Endothelial cell of umbilical vein (primary cell): ENCODE data around the gene FADS2. TPM values are rescaled to one million over a fixed set of nuclear protein-coding genes. Genes with fewer than 3 reads are reported as not detected.

Source experiments
- BruUV-seq: library from RNA; stranded (reverse); fragments of 400-500 nt; replicated peaks from 2 replicates; lab custom pipeline; 2021; lab: Mats Ljungman, UMichigan
- CTCF ChIA-PET: fragments of 300-600, 350-600 bp; sonication (Branson Sonifier 250); formaldehyde crosslinking; loops from one replicate; lab custom pipeline; 2021; ENCODE audit warnings: antibody characterized with exemption, inconsistent platforms; lab: Charles Lee
- POLR2A ChIA-PET: fragments of 300-600, 350-600 bp; sonication (Branson Sonifier 250); formaldehyde crosslinking; loops from one replicate; lab custom pipeline; 2021; ENCODE audit warnings: antibody characterized with exemption, inconsistent platforms; lab: Charles Lee
- DNase-seq: peaks from one replicate; pipeline ENCODE4 v3.0.0-alpha.2; 2011; ENCODE audit warnings: low read depth, low spot score
- FAIRE-seq: peaks from 2 replicates; lab custom pipeline; 2011; peaks lifted over from hg19 to GRCh38; lab: Jason Lieb, UNC
- H2AFZ ChIP-seq: 2 replicates; pipeline ENCODE4 v1.6.0; 2012; ENCODE audit warnings: low read depth, low read length, control low read depth, inconsistent platforms
- H3K27ac ChIP-seq: 2 replicates; pipeline ENCODE4 v1.5.1; 2011; ENCODE audit warnings: low read depth, mild to moderate bottlenecking, control low read depth, low read length, moderate library complexity; ENCODE audit not compliant: insufficient read depth
- H3K27me3 ChIP-seq, 2 experiments: 2 replicates each; pipeline versions ENCODE4 v1.6.0 to v1.6.1; 2011; ENCODE audit warnings: low read length in 2 of 2, mixed read lengths in 1 of 2; ENCODE audit not compliant: control insufficient read depth in 2 of 2, insufficient read depth in 2 of 2
- H3K36me3 ChIP-seq, 2 experiments: 2 replicates in 1 of 2; 3 replicates in 1 of 2; pipeline ENCODE4 v1.5.1; 2011; ENCODE audit warnings: low read length in 2 of 2, mild to moderate bottlenecking in 1 of 2, moderate library complexity in 1 of 2; ENCODE audit not compliant: control insufficient read depth in 2 of 2, insufficient read depth in 2 of 2; ENCODE audit errors: extremely low read depth in 1 of 2
- H3K4me1 ChIP-seq: 3 replicates; pipeline ENCODE4 v1.5.1; 2011; ENCODE audit warnings: mild to moderate bottlenecking, low read length; ENCODE audit not compliant: control insufficient read depth, insufficient read depth; ENCODE audit errors: extremely low read depth
- H3K4me2 ChIP-seq: 2 replicates; pipeline ENCODE4 v1.6.1; 2011; ENCODE audit warnings: low read length, control low read depth, mixed read lengths; ENCODE audit not compliant: insufficient read depth
- H3K4me3 ChIP-seq, 3 experiments: fragments of 200-600 bp in 1 of 3; sonication (generic), shearing (Covaris generic) in 1 of 3; replicated peaks in 1 of 3; 2 replicates each; pipeline ENCODE4 v1.5.1; 2011 to 2016; ENCODE audit warnings: control low read depth in 3 of 3, low read length in 3 of 3, mild to moderate bottlenecking in 2 of 3, inconsistent platforms in 1 of 3, low read depth in 1 of 3, moderate library complexity in 1 of 3; ENCODE audit not compliant: insufficient read depth in 1 of 3
- H3K79me2 ChIP-seq: 2 replicates; pipeline ENCODE4 v1.6.0; 2012; ENCODE audit warnings: low read length, inconsistent platforms; ENCODE audit not compliant: control insufficient read depth, insufficient read depth
- H3K9ac ChIP-seq: replicated peaks from 2 replicates; pipeline ENCODE3; 2011; ENCODE audit warnings: low read length, control low read depth; ENCODE audit not compliant: insufficient read depth; ENCODE audit errors: extremely low read depth
- H3K9me1 ChIP-seq: replicated peaks from 3 replicates; pipeline ENCODE4 v1.6.0; 2011; ENCODE audit warnings: mild to moderate bottlenecking, low read length; ENCODE audit not compliant: control insufficient read depth, insufficient read depth; ENCODE audit errors: extremely low read depth
- H3K9me3 ChIP-seq: replicated peaks from 2 replicates; pipeline ENCODE4 v1.5.1; 2012; ENCODE audit warnings: low read length, inconsistent platforms; ENCODE audit not compliant: control insufficient read depth, insufficient read depth
- H4K20me1 ChIP-seq: replicated peaks from 2 replicates; pipeline ENCODE3; 2011; ENCODE audit warnings: mild to moderate bottlenecking, low read length; ENCODE audit not compliant: control insufficient read depth, insufficient read depth; ENCODE audit errors: extremely low read depth
- EZH2 ChIP-seq: IDR thresholded peaks from 2 replicates; pipeline ENCODE4 v1.6.1; 2012; ENCODE audit warnings: borderline replicate concordance, low read depth, mild to moderate bottlenecking, moderate library complexity, low read length, inconsistent platforms; ENCODE audit not compliant: severe bottlenecking
- FOS ChIP-seq: IDR thresholded peaks from 2 replicates; pipeline ENCODE4 v1.6.1; 2011; ENCODE audit warnings: mild to moderate bottlenecking, low read length, moderate library complexity, borderline replicate concordance; ENCODE audit not compliant: insufficient read depth
- GATA2 ChIP-seq: IDR thresholded peaks from 2 replicates; pipeline ENCODE4 v1.7.0; 2011; ENCODE audit warnings: low read depth, mild to moderate bottlenecking, moderate library complexity, mixed read lengths, low read length; ENCODE audit not compliant: insufficient read length, insufficient read depth
- JUN ChIP-seq: IDR thresholded peaks from 2 replicates; pipeline ENCODE4 v1.6.1; 2011; ENCODE audit warnings: borderline replicate concordance, low read depth; ENCODE audit not compliant: insufficient read length, insufficient read depth
- MYC ChIP-seq: IDR thresholded peaks from one replicate; pipeline ENCODE4 v1.6.1; 2011; ENCODE audit warnings: mild to moderate bottlenecking, low read depth, low read length
- POLR2A ChIP-seq: IDR thresholded peaks from 2 replicates; pipeline ENCODE4 v1.6.1; 2012; ENCODE audit warnings: low read depth, mild to moderate bottlenecking, control low read depth, low read length
- POLR2AphosphoS5 ChIP-seq: IDR thresholded peaks from 2 replicates; pipeline ENCODE4 v1.6.1; 2012; ENCODE audit warnings: low read depth, mild to moderate bottlenecking, control low read depth, low read length, moderate library complexity; ENCODE audit not compliant: insufficient read depth
- dilution Hi-C: fragments of 300-500 bp; cut with MboI; formaldehyde crosslinking; loops from one replicate; pipeline ENCODE4 v1.15.0; 2019; ENCODE audit warnings: low sequenced_read_pairs; ENCODE audit not compliant: extremely low pct_ligation_motif_present
- intact Hi-C: fragments of 100-400 bp; cut with micrococcal nuclease; formaldehyde crosslinking; loops from one replicate; pipeline ENCODE4 v1.10.0; 2022
- polyA plus RNA-seq, 4 experiments: library from polyadenylated mRNA; depleted of rRNA in 3 of 4; stranded (reverse) in 3 of 4; unstranded in 1 of 4; fragments of >200 nt; gene quantifications; 2 replicates each; pipeline versions ENCODE4 v1.2.1 to v1.2.3, GENCODE V29; 2011 to 2012; ENCODE audit warnings: missing spikeins in 1 of 4
- total RNA-seq: library from RNA; stranded (reverse); gene quantifications from 2 replicates; pipeline ENCODE4 v1.2.3, GENCODE V29; 2021
- TF ChIP-seq, protein P1 (sequence below), 2 donors: IDR thresholded peaks; 1 replicate in 1 of 2; 2 replicates in 1 of 2; pipeline ENCODE4 v1.5.1; 2011; ENCODE audit warnings: low read length in 2 of 2, mild to moderate bottlenecking in 2 of 2, moderate library complexity in 2 of 2, control low read depth in 1 of 2, inconsistent platforms in 1 of 2, low read depth in 1 of 2; ENCODE audit not compliant: insufficient read depth in 1 of 2; ENCODE audit errors: extremely low read depth in 1 of 2
- TF ChIP-seq, protein P2 (sequence below): IDR thresholded peaks from 2 replicates; pipeline ENCODE4 v1.6.1; 2011; ENCODE audit not compliant: insufficient read depth, insufficient read length

Gene FADS2
- total and polyA plus RNA-seq, 2 donors (not counting 3 experiments of a cell fraction or from before 2014, with no cell fraction given): 668 to 898 TPM

DNA sequence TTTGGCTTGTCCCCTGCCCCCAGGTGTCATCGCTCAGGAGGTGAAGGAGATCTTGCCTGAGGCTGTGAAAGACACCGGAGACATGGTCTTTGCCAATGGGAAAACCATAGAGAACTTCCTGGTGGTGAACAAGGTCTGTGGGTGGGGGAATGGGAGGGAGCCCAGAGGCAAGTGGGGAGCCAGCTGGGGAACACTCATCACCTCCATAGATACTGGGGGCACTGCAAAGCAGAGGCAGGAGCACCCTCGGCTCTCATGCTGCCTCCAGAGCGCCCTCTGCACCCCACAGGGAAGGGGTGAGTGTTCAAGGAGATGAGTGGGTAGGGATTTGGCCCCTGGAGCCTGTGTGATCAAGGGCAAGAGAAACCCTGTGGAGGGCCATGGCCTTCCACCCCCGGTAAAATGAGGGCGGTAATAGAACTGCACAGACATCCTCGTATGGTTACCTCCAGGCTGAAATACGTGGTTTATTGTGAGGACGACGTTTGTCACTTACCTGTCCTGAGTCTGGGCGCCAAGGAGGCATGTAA, 49.7 kb upstream of the FADS2 start:
- Histone ChIP-seq H3K79me2 (no peaks in the 10 kb centered on the region), H3K4me2 (no peak overlapping the region), H3K36me3 (no peaks in the 10 kb centered on the region), H3K9me3 (no peaks in the 10 kb centered on the region), H2AFZ (no peak overlapping the region), H3K27ac (no peak overlapping the region), H3K4me1 (no peaks in the 10 kb centered on the region), H3K4me3 (no peak overlapping the region), H3K9me1 (no peaks in the 10 kb centered on the region), H4K20me1 (no peaks in the 10 kb centered on the region), H3K9ac (no peak overlapping the region), H3K27me3 (no peaks in the 10 kb centered on the region)
- no peak for TF ChIP-seq POLR2A
- no peak for TF ChIP-seq EZH2
- no peak for TF ChIP-seq GATA2
- TF ChIP-seq FOS: no peak
- DNase-seq: no peak
- no peak for FAIRE-seq
- POLR2A ChIA-PET: no interaction called here
- BruUV-seq: no TSS peak
- dilution Hi-C loops: no loop called here
- intact Hi-C loops: no loop called here
- CTCF ChIA-PET: interaction anchor here (1.1 to 1.9 kb wide), 3 partner anchors 9 to 45 kb away, joined by 3 to 10 read pairs (median 6); no protein-coding TSS in a partner anchor

DNA sequence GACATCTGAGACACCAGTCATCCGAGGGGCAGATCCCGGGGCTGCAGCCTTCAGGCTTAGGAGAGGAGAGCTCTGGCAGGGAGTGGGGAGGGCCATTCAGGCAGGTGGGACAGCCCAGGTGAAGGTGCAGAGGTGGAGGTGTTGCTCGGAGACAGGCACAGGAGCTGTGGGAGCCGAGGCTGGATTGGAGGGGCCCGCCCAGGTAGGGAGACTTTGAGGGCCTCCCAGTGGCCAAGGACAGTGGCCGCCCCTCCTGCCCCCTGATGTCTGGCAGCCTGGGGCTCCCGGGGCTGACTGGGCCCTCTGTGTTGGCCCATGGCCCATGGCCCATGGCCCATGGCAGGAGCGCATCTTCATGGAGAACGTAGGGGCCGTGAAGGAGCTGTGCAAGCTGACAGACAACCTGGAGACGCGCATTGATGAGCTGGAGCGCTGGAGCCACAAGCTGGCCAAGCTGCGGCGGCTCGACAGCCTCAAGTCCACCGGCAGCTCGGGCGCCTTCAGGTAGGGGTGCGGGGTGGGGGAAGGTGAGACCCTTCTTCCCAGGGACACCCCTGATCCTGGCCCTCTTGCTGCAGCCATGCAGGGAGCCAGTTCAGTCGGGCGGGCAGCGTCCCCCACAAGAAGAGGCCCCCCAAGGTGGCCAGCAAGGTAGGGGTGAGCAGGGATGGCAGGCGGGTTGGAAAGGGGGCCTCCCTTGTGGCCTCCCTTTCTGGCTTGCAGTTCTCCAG, 49.0 kb upstream of the FADS2 start:
- Histone ChIP-seq H3K4me2 (no peak overlapping the region), H3K36me3 (no peaks in the 10 kb centered on the region), H2AFZ (no peak overlapping the region), H3K79me2 (no peaks in the 10 kb centered on the region), H3K4me1 (no peaks in the 10 kb centered on the region), H3K27me3 (no peaks in the 10 kb centered on the region), H3K9me1 (no peaks in the 10 kb centered on the region), H3K27ac (no peak overlapping the region), H4K20me1 (no peaks in the 10 kb centered on the region), H3K4me3 (no peak overlapping the region), H3K9ac (no peak overlapping the region), H3K9me3 (no peaks in the 10 kb centered on the region)
- no TSS peak for BruUV-seq
- intact Hi-C loops (no loop called here), dilution Hi-C loops (no loop called here)
- DNase-seq: no peak
- CTCF ChIA-PET: interaction anchor here (0.7 to 2.3 kb wide), 4 partner anchors 8 to 120 kb away, joined by 3 to 13 read pairs (median 8); no protein-coding TSS in a partner anchor
- POLR2A ChIA-PET: no interaction called here
- TF ChIP-seq MYC (no peak), GATA2 (no peak), POLR2AphosphoS5 (no peak), POLR2A (no peak), EZH2 (no peak), JUN (no peak), FOS (no peak)
- TF ChIP-seq, protein P1, sequence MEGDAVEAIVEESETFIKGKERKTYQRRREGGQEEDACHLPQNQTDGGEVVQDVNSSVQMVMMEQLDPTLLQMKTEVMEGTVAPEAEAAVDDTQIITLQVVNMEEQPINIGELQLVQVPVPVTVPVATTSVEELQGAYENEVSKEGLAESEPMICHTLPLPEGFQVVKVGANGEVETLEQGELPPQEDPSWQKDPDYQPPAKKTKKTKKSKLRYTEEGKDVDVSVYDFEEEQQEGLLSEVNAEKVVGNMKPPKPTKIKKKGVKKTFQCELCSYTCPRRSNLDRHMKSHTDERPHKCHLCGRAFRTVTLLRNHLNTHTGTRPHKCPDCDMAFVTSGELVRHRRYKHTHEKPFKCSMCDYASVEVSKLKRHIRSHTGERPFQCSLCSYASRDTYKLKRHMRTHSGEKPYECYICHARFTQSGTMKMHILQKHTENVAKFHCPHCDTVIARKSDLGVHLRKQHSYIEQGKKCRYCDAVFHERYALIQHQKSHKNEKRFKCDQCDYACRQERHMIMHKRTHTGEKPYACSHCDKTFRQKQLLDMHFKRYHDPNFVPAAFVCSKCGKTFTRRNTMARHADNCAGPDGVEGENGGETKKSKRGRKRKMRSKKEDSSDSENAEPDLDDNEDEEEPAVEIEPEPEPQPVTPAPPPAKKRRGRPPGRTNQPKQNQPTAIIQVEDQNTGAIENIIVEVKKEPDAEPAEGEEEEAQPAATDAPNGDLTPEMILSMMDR (IDR thresholded peaks at IDR 0.05; ENCODE audit: extremely low read depth in 1 of 2, insufficient read depth in 1 of 2, low read depth in 1 of 2, low read length in 2 of 2): no peak
- TF ChIP-seq, protein P2, sequence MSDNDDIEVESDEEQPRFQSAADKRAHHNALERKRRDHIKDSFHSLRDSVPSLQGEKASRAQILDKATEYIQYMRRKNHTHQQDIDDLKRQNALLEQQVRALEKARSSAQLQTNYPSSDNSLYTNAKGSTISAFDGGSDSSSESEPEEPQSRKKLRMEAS: no peak
- no peak for FAIRE-seq
